Hematopoietic multipotent progenitor cell treated with erythropoietin and hydrocortisone succinate and interleukin-3 and kit ligand, for 8 days (in vitro differentiated cells): Measurements from ENCODE around the gene OGN.
A peak's percentile ranks its signal among the peaks of the same experiment; 100 is the strongest.

Experiments used
- DNase-seq: peaks from one replicate; pipeline ENCODE4 v3.0.0-alpha.2; 2015

OGN gene

DNA sequence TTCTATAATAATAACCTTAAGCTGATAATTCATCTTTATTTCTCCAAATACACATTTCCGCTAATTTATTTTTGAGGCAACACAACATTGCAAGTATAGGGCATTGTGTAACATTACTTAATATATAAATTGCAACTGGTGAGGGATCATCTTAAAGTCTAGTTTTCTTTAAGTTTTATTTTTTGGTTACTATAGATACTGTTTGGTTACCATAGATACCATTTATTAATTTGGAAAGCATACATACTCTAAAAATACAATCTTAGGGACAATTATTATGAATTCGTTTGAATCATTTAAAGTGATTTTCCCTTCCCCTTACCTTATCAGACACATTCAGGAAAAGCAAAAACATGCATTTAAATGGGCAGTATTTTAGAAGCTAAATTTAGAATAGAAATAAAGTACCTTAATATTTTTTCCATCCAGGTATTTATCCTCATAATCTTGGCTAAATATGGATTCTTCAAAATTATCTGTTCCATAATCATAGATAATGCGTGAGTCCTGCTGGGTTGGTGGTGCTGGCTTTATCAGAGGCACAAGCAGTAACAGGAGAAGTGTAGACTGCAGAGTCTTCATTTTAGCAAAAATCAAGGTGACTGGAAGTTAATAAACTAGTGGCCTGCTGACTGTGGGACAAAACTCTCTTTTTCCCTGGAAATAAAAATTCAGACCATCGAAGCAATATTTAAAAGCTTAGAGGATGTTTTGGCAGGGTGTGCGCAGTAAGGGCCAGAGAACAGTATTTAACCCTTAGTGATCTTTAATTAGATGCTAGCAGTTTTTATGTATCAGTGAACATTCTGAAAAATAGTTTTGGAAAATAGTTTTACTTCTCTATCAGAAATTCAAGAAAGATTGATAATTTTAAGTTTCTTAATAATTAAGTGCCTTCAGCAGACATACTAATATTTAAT is 1.3 kb downstream of the OGN start:
- no peak for DNase-seq

DNA sequence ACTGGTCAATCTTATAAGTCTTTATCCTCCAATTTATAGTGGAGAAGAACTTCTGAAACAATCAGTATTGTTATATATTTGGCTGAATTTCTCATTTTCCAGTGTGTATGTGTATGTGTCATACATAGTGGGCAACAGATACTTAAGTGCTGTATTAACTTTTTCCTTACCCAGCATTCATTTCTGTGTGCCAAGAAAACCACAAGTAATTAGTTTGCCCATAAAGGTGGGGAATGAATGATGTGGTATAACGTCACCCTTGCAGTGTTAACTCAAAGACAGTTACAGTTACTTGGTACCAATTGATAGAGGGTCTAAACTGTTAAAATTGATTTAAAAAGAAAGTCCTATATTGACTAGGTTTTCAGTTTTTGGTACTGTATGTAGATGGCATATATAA is 2.0 kb downstream of the OGN start:
- no peak for DNase-seq

- DNase-seq, result no peak
Measured at GRCh38 chr9:92397853-92398252, 6.5 kb downstream of the OGN start.

- DNase-seq, result no peak
Measured at GRCh38 chr9:92395617-92396016, 8.8 kb downstream of the OGN start.

- DNase-seq, result no peak
Measured at GRCh38 chr9:92393686-92394085, 10.7 kb downstream of the OGN start.

DNA sequence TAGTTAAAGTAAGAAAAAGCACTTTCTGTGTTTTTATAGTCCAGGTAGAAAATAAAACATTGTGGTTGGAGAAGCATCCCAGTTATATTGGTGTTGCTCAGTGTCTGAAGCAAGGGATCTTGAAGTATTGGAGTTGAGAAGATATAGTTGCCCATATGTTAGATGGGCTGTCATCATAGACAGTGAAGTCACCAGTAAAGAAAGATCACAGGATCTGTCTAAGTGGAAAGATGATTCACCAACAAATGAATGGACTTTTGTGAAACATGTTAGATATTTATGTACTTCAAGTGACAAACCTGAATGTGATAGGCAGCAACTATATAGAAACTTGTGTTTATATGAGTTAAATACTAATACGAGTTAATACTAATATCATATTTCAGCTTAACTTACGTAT is 11.7 kb downstream of the OGN start:
- DNase-seq, result no peak

- DNase-seq, result no peak
Measured at GRCh38 chr9:92385953-92386352, 18.4 kb downstream of the OGN start.

GRCh38 chr9:92385477-92385876 is 18.9 kb downstream of the OGN start:
- no peak for DNase-seq

- no peak for DNase-seq
Measured at GRCh38 chr9:92385001-92385400, 19.4 kb downstream of the OGN start.

DNA sequence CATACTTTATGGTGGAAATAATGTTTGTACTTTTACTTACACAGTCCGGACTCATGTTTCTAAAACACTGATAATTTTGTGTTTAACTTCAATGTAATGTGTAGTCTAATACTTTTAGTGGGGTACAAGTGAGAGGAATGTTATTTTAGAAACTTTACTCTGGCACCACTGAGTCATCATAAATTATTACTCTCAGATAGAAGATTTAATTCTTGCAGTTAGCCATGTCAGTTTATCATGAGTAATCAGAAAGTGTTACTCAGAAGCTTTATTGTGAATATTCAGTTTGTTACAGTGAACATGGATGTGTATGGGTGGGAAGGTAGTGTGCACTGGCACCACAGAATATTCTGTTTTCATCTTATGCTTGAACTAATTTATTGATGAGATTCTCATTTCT is 20.0 kb downstream of the OGN start:
- DNase-seq, result no peak

- DNase-seq, result no peak
Measured at GRCh38 chr9:92381775-92382174, 22.6 kb downstream of the OGN start.

DNA sequence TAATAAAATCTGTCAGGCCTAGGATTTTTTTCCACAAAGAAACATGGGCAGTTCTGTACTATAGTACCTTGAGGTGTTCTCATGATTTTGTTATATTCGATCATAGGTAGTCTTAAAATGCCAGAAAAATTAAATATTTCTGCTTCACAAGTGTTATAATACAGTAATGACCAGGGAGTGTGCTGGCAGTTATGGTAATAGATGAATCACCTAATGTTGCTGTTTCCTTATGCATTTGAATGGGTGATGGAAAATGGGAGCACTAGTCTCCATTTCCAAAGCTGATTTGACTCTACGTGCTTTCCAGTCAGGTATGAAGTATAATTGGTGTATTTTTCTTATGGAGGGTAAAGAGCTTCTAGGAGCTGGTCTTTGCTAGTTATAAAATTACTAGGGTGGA is 23.8 kb downstream of the OGN start:
- no peak for DNase-seq

- no peak for DNase-seq
Measured at GRCh38 chr9:92378865-92379560, 25.4 kb downstream of the OGN start.

DNA sequence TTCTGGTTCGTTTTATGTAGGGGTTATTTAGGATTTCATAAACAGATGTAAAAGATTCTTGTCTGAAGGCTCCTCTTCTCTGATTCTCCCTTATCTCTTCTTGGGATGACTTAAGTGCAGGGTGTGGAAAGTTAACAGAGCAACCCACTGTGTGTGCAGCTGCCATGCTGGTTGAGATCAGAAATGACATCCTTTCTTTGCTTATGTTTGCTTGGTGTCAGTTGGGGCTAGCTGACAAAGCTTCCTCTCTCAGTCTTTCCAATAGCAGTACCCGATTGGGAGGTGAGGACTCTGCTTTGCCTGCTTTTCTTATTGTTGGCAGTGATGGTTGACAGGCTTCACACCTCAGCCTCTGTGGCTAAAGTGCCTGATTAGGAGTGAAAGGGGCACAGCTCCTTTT is 26.5 kb downstream of the OGN start:
- peak; percentile 12 for DNase-seq

GRCh38 chr9:92373167-92373566 is 31.2 kb downstream of the OGN start:
- DNase-seq, result no peak

DNA sequence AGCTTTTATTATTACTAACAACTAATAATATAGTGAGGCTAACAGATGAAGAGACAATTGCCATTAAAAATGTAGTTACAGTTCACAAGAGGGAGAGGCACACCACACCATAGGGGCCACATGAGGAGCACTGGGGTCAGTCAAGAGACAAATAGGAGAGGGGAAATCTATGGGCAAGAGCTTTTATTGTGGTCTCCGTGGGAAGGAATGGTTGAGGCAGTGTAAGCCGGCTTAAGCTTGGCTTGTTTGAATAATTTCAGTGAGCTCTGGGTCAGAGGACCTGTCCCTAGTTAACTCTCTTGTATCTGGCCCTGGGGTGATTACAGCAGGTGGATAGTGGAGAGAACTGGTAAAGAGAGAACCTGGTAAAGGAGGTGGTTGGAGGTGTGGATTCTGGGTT is 35.3 kb downstream of the OGN start:
- DNase-seq, result no peak

DNA sequence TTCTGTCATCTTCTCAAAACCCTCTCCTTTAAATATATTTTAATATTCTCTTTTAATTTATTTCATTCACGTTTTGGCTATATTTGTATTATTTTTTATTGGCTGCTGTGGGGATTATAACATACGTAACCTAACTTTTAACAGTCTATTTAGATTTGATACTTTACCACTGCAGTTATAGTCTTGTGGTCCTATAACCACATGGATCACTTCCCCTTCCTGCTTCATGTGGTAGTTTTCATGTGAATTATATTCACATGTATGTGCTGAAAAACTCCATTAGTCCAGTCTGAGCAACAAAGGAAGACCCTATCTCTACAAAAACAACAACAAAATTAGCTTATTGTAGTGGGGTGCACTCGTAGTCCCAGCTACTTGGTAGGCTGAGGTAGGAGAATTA is 44.3 kb downstream of the OGN start:
- no peak for DNase-seq

DNA sequence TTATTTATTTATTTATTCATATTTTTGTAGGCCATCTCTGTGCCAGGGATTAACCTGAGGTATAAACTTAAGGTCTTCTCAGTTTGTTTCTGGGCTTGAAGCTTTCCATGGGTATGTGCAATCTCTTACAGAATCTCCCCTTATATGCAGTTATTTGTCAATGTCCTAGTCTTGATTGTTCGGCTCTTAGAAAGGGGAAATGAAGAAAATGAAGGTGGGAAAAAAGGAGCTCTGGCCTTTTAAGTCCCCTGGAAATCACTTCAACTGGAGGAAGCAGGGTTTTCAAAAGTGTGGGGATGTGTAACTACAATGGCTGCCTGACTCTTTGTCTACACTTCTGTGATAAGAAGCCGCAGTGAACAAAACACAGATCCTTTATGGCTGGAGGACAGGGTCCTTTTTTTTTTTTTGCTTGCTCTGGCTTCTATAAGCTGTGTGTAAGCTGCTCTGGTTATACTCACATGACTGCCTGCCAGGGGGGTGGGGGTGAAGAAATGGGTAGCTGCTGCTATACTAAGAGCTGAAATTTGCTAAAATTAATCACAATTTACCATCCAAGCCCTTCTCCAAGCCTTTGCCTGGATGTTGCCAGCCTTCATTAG is 44.9 kb downstream of the OGN start:
- peak; percentile 9 for DNase-seq

DNA sequence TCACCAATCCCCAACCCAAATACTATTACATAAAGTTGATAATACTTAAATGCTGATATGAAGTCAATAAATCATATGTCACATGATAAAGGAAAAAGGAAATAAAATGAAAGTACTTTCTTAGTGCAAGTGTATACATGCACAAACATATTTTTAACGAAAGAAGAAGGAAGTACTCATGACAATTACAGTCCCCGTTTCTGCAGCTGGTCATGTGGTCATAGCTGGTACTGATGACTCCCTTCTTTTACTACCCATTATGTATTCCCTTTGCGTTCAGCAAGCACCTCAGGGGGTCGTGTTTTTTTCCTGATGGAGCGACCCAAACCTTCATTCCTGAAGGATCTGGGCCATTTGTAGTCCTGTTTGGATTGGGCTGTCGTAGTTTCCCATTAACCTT is 51.3 kb downstream of the OGN start:
- DNase-seq, result no peak

DNA sequence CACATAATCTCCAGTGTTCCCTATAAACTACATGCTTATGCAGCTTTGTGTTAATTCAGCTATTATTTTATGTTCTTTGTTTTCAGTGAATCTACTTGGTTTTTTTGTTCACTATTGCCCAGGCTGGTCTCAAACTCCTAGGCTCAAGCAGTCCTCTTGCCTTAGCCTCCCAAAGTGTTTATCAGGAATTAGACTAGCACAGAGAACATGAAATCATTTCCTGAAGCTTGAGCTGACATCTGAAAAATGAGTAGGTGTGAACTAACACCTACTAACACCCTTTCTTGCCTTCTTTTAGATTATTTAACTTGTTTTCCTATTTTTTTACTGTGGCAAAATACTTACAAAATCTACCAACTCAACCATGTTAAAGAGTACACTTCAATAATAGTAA is 53.6 kb downstream of the OGN start:
- DNase-seq, result no peak

- DNase-seq, result no peak
Measured at GRCh38 chr9:92349771-92350739, 54.3 kb downstream of the OGN start.

- no peak for DNase-seq
Measured at GRCh38 chr9:92345582-92345981, 58.8 kb downstream of the OGN start.
